GM19025 (cell line): ENCODE results near the gene FOXS1.

ENCODE experiments used
- ATAC-seq: cut with Tn5 transposase; IDR thresholded peaks from one replicate; pipeline ENCODE4 v1.9.1; 2021; ENCODE audit warnings: mild to moderate bottlenecking, low read depth, moderate library complexity; ENCODE audit not compliant: unreplicated experiment

FOXS1 gene

GRCh38 chr20:31803552-31804291, 41.7 kb downstream of the FOXS1 start:
- ATAC-seq = no peak

- ATAC-seq = no peak
Observed at GRCh38 chr20:31801508-31801907, 43.9 kb downstream of the FOXS1 start.

GRCh38 chr20:31797364-31797763, 48.0 kb downstream of the FOXS1 start:
- ATAC-seq = no peak
